Astrocyte of the cerebellum (primary cell): ENCODE data around the gene LMF2.

ENCODE experiments used
- DNase-seq: peaks from one replicate; pipeline ENCODE4 v3.0.0-alpha.2; 2011; ENCODE audit warnings: low read depth
- H3K4me3 ChIP-seq: 2 replicates; pipeline ENCODE4 v1.5.1; 2011; ENCODE audit warnings: mild to moderate bottlenecking, low read depth, low read length, moderate library complexity
- in situ Hi-C: cut with HindIII; loops from 2 replicates; pipeline ENCODE4 v1.10.0; 2017; ENCODE audit warnings: low sequenced_read_pairs
- TF ChIP-seq, protein P1 (sequence below): IDR thresholded peaks from 2 replicates; pipeline ENCODE4 v1.5.1; 2012; ENCODE audit warnings: low read length, low read depth, moderate library complexity, mild to moderate bottlenecking; ENCODE audit errors: missing control alignments

The LMF2 gene

DNA sequence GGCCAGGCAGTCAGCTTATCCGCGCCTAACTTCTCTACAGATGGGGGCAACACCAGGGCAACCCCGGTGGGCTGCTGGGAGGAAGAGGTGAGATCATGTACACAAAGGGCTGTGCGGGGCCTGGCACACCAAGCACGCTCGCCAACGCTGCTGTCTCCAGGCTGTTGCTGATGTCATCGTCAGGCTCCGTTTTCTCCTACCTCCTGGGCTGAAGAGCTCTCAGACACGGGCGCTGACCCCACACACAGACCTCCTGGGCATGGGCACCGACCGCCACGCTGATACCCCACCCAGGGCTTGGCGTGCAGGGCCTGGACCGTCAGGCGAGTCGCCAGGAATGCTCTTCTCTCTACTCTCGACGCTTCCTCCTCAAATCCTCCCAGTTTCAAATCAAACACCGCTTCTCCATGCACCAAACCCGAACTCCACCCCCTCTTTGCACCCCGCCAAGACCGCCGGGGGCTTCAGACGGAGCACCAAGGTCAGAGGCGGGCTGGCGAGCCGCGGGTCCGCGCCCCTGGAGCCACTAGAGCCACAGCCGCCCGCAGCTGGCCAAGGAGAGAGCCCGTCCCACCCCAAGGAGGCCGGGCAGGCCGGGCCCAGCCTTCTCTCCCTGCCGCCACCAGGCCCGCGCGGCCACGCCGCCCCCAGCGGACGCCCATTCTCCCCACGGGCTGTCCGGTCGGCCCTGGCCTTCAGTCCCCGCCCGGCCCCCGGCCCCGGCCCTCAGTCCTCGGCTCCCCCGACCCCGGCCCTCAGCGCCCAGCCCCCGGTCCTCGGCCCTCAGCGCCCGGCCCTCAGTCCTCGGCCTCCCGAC, 33.4 kb downstream of the LMF2 start:
- peak overlapping the region; percentile 60 for H3K4me3 ChIP-seq
- peak; percentile 8 for DNase-seq
- TF ChIP-seq, protein P1, sequence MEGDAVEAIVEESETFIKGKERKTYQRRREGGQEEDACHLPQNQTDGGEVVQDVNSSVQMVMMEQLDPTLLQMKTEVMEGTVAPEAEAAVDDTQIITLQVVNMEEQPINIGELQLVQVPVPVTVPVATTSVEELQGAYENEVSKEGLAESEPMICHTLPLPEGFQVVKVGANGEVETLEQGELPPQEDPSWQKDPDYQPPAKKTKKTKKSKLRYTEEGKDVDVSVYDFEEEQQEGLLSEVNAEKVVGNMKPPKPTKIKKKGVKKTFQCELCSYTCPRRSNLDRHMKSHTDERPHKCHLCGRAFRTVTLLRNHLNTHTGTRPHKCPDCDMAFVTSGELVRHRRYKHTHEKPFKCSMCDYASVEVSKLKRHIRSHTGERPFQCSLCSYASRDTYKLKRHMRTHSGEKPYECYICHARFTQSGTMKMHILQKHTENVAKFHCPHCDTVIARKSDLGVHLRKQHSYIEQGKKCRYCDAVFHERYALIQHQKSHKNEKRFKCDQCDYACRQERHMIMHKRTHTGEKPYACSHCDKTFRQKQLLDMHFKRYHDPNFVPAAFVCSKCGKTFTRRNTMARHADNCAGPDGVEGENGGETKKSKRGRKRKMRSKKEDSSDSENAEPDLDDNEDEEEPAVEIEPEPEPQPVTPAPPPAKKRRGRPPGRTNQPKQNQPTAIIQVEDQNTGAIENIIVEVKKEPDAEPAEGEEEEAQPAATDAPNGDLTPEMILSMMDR, result no peak
- in situ Hi-C loops, result no loop called here

DNA sequence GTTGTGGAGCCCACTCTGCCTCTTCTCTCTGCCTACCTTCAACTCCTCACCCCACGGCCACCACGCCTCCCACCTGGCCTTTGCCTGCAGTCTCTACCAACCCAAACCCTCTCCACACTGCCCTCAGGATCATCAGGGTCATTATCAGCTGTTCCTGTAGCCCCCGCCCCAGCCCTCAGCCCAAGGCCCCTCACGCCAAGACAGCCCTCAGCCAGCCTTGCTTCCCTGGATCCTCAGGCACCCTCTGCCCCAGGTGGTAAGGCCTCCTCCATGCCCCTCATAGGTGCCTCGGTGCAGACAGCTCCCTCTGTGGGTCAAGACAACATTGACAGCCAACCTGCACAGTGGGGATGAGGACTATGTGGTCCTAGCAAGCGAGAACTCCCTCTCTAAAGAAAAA, 34.4 kb downstream of the LMF2 start:
- DNase-seq, result no peak
- in situ Hi-C loops, result no loop called here
- TF ChIP-seq, protein P1, result peak; percentile 30
- no peak overlapping the region for H3K4me3 ChIP-seq

- no peak overlapping the region for H3K4me3 ChIP-seq
- in situ Hi-C loops, result no loop called here
- no peak for DNase-seq
- TF ChIP-seq, protein P1, result no peak
These were observed 35.5 kb downstream of the LMF2 start for GRCh38 chr22:50471962-50472361.

GRCh38 chr22:50471197-50471847, 36.2 kb downstream of the LMF2 start:
- H3K4me3 ChIP-seq, result no peak overlapping the region
- DNase-seq, result no peak
- in situ Hi-C loops, result no loop called here
- TF ChIP-seq, protein P1, result no peak

DNA sequence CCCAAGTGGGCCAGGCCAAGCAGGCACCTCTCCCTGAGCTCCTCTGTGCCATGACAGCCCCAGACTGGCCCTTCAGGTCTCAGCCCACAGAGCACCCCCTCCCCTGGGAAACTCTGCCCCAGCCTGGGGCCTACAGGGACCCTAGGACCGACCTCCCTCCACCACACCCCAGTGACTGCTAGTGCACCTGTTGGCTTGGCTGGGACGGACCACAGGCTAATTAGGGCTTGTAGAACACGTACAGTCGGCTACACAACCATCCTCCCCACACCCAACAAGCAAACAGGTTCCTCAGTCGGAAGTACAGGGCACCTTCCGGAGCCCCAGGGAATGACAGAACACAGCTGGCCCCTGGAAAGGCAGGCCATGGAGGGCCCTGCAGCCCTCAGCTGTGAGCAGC, 37.0 kb downstream of the LMF2 start:
- no peak overlapping the region for H3K4me3 ChIP-seq
- TF ChIP-seq, protein P1, result no peak
- DNase-seq, result no peak
- in situ Hi-C loops, result no loop called here

GRCh38 chr22:50469377-50470305, 37.9 kb downstream of the LMF2 start:
- in situ Hi-C loops, result no loop called here
- H3K4me3 ChIP-seq, result no peak overlapping the region
- TF ChIP-seq, protein P1, result no peak
- peak; percentile 8 for DNase-seq
